ENCODE data around the gene TRMT11. TPM values are rescaled to one million over a fixed set of nuclear protein-coding genes. Genes with fewer than 3 reads are reported as not detected.

TRMT11 gene
- total and polyA plus RNA-seq, 2 of the 13 experiments (the other 11 are each of a cell fraction or from before 2014, with no cell fraction given): 42.2 to 81.9 TPM

DNA sequence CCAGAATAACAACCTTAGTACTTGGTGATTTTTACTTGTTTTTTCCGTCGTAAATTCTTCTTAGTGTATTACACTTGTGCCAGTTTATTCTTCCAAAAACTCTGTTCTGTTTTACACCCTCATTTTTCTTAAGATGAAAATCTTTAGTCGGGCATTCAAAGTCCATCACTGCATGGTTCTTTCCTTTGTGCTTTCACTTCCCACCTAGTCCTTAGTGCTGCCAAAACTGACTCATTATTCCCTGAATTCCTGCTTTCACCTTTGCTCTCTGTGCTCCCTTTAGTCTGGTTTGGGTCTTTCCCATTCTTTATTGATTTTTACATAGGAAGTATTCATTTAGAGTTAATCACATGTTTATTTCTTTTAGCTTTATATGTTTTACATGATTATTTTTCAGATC, 3.3 kb downstream of the TRMT11 start (continued):
- TF ChIP-seq ZNF773 (CRISPR knock-in tag; IDR thresholded peaks at IDR 0.05; ENCODE audit: borderline replicate concordance) (no peak), FOXO1 (CRISPR knock-in tag; IDR thresholded peaks at IDR 0.05) (no peak), ZEB1 (IDR thresholded peaks at IDR 0.05; ENCODE audit: insufficient replicate concordance, low read depth) (peak; percentile 47), NFYC (CRISPR knock-in tag; IDR thresholded peaks at IDR 0.05) (no peak), ZNF451 (CRISPR knock-in tag; IDR thresholded peaks at IDR 0.05) (no peak), NCOR1 (IDR thresholded peaks at IDR 0.05; ENCODE audit: borderline replicate concordance, low read length) (peak; percentile 62; the same call in 1 of the 2 replicates), SMARCE1 (IDR thresholded peaks at IDR 0.05; ENCODE audit: borderline replicate concordance) (no peak), SNRNP70 (IDR thresholded peaks at IDR 0.05; ENCODE audit: low read depth, low read length) (no peak), FOSL1 (CRISPR knock-in tag; IDR thresholded peaks at IDR 0.05; ENCODE audit: borderline replicate concordance) (peak; percentile 39; the same call in 1 of the 2 replicates), ZNF644 (CRISPR knock-in tag; IDR thresholded peaks at IDR 0.05; ENCODE audit: low read depth) (peak; percentile 68), ZNF292 (CRISPR knock-in tag; IDR thresholded peaks at IDR 0.05; ENCODE audit: borderline replicate concordance, low read depth) (no peak), HNF4G (IDR thresholded peaks at IDR 0.05; ENCODE audit: borderline replicate concordance, low read depth, low read length) (peak; percentile 78), HNF4G (CRISPR knock-in tag; IDR thresholded peaks at IDR 0.05; ENCODE audit: borderline replicate concordance, low read depth) (no peak; the same call in 1 of the 2 replicates), IKZF1 (IDR thresholded peaks at IDR 0.05) (no peak), ELF1 (CRISPR knock-in tag; IDR thresholded peaks at IDR 0.05) (peak; percentile 28; the same call in 1 of the 2 replicates)
- TF ChIP-seq, protein P1, sequence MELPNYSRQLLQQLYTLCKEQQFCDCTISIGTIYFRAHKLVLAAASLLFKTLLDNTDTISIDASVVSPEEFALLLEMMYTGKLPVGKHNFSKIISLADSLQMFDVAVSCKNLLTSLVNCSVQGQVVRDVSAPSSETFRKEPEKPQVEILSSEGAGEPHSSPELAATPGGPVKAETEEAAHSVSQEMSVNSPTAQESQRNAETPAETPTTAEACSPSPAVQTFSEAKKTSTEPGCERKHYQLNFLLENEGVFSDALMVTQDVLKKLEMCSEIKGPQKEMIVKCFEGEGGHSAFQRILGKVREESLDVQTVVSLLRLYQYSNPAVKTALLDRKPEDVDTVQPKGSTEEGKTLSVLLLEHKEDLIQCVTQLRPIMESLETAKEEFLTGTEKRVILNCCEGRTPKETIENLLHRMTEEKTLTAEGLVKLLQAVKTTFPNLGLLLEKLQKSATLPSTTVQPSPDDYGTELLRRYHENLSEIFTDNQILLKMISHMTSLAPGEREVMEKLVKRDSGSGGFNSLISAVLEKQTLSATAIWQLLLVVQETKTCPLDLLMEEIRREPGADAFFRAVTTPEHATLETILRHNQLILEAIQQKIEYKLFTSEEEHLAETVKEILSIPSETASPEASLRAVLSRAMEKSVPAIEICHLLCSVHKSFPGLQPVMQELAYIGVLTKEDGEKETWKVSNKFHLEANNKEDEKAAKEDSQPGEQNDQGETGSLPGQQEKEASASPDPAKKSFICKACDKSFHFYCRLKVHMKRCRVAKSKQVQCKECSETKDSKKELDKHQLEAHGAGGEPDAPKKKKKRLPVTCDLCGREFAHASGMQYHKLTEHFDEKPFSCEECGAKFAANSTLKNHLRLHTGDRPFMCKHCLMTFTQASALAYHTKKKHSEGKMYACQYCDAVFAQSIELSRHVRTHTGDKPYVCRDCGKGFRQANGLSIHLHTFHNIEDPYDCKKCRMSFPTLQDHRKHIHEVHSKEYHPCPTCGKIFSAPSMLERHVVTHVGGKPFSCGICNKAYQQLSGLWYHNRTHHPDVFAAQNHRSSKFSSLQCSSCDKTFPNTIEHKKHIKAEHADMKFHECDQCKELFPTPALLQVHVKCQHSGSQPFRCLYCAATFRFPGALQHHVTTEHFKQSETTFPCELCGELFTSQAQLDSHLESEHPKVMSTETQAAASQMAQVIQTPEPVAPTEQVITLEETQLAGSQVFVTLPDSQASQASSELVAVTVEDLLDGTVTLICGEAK (IDR thresholded peaks at IDR 0.05): no peak
- TF ChIP-seq, protein P1 (CRISPR knock-in tag; IDR thresholded peaks at IDR 0.05): no peak
- TF ChIP-seq, protein P2, sequence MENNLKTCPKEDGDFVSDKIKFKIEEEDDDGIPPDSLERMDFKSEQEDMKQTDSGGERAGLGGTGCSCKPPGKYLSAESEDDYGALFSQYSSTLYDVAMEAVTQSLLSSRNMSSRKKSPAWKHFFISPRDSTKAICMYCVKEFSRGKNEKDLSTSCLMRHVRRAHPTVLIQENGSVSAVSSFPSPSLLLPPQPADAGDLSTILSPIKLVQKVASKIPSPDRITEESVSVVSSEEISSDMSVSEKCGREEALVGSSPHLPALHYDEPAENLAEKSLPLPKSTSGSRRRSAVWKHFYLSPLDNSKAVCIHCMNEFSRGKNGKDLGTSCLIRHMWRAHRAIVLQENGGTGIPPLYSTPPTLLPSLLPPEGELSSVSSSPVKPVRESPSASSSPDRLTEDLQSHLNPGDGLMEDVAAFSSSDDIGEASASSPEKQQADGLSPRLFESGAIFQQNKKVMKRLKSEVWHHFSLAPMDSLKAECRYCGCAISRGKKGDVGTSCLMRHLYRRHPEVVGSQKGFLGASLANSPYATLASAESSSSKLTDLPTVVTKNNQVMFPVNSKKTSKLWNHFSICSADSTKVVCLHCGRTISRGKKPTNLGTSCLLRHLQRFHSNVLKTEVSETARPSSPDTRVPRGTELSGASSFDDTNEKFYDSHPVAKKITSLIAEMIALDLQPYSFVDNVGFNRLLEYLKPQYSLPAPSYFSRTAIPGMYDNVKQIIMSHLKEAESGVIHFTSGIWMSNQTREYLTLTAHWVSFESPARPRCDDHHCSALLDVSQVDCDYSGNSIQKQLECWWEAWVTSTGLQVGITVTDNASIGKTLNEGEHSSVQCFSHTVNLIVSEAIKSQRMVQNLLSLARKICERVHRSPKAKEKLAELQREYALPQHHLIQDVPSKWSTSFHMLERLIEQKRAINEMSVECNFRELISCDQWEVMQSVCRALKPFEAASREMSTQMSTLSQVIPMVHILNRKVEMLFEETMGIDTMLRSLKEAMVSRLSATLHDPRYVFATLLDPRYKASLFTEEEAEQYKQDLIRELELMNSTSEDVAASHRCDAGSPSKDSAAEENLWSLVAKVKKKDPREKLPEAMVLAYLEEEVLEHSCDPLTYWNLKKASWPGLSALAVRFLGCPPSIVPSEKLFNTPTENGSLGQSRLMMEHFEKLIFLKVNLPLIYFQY (CRISPR knock-in tag; IDR thresholded peaks at IDR 0.05; ENCODE audit: borderline replicate concordance): peak; percentile 32; the same call in 1 of the 2 replicates

Data from HepG2 (cell line).